SW480 (cell line): Measurements from ENCODE around the gene CFAP43.
A peak's percentile ranks its signal among the peaks of the same experiment; 100 is the strongest.

Experiments
- DNase-seq: peaks from one replicate; pipeline ENCODE4 v3.0.0-alpha.2; 2016; ENCODE audit warnings: low spot score

Gene CFAP43

GRCh38 chr10:104128214-104128613 lies 104.0 kb downstream of the CFAP43 start:
- no peak for DNase-seq

DNA sequence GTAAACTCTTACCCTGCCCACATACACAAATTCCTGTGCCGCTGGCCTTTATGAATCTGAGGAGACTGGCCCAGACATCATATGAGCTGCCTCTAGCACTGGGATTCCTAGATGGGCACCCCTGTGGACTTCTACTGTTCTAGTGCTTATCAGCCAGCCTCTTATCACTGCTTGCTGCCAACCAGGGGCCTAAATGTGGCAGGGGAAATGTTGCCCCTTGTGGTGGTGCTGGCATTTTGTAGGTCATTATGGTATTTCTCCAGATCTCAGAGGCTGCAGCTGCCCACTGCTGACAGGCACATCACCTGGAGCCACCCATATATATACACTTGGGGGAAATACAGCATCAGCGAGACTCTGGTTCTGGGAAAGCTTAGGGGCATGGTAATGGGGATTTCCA lies 104.8 kb downstream of the CFAP43 start:
- DNase-seq: peak; percentile 37

- no peak for DNase-seq
These were observed 108.8 kb downstream of the CFAP43 start for GRCh38 chr10:104123397-104123796.

GRCh38 chr10:104122225-104123107 lies 109.7 kb downstream of the CFAP43 start:
- peak; percentile 58 for DNase-seq

DNA sequence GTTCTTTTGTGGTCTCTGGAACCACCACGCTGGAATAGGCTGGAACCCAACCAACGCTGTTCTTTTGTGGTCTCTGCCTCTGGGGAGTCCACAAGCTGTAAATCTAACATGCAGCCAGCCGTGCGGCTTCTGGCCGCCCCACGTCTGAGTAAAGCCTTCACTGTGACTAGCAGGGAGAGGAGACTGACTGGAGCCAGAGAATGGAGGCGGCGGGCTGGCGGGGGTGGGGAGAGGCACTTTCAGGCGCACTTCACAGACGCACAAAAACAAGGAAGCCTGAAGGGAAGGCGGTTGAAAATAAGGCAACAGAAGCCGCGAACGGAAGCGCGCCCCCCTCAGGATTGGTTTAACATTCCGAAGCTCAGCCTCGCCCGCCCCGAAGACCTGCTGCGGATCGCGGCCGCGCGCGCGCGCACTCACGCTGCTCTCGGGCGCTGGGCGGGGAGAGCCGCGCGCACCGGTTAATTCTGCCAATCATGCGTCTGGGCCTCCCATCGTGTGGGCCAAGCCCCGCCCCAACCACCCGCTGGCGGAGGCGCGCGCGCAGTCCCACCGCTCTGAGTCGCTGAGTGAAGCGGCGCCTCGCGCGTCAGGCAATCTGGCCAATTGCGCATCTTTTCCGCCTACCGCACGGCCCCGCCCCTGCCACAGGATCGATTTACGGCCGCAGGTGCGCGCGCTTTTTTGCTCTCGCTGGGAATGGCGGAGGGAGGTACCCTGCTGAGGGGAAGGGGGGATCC lies 110.5 kb downstream of the CFAP43 start, which contains the start of gene SFR1:
Gene SFR1, plus strand, starts transcription at position 687 of the 740 bp plus-strand sequence. Its CDS starts 13 bp downstream, at position 700.
- DNase-seq: peak; percentile 96

- peak; percentile 92 for DNase-seq
These were observed 111.2 kb downstream of the CFAP43 start for GRCh38 chr10:104120903-104121484.

GRCh38 chr10:104120512-104120902 lies 111.7 kb downstream of the CFAP43 start:
- no peak for DNase-seq

GRCh38 chr10:104119996-104120395 lies 112.2 kb downstream of the CFAP43 start:
- DNase-seq: no peak

DNA sequence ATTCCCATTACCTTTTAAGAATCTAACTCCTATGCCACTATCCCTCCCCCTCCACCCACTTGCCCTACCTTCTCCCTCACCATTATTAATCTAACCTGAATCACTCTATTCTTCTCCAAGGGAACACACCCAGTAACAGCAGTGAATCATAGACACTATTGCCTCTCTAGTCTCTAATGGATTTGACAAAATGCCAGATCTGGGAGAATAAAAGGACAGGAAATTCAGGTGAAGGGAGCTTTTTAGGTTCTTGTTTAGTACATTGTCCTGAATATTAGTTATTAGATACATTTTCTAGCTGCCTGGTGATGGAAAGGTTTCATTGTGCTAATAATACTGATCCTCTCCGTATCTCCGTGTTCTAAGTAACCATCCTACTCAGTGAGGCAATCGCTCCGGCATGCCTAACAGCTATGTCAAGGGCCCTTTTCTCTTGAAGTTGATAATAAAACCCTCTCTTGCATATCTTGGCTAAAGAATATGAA lies 114.3 kb downstream of the CFAP43 start:
- peak; percentile 91 for DNase-seq

DNA sequence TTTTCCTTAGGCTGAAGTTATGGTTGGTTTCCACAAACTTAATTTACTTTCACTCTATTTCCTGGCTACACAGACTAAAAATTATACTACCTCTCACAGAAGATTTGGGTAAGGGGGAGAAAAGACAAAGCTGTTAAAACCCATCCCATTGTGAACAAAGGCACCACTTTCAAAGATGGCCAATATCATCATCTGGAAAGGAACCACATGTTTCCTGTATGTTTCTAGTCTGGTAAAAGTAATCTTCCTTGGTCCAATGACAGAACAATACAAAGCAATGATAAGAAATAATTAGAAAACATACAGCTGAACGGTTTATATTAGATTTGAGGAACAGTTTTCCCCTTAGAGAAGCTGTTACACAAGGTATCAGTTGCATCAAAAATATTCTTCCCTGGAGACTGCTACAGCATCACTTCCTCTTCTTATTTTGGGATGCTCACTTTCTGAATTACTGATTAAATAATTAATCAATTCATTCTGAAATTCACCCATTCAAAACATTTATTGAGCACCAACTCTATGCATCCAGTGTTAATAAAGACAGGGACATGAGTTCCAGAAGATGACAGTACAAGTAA lies 118.7 kb downstream of the CFAP43 start:
- no peak for DNase-seq

GRCh38 chr10:104109908-104110662 lies 122.1 kb downstream of the CFAP43 start:
- peak; percentile 34 for DNase-seq

GRCh38 chr10:104104926-104105325 lies 127.2 kb downstream of the CFAP43 start:
- no peak for DNase-seq

- DNase-seq: no peak
These were observed 127.7 kb downstream of the CFAP43 start for GRCh38 chr10:104104418-104104817.

DNA sequence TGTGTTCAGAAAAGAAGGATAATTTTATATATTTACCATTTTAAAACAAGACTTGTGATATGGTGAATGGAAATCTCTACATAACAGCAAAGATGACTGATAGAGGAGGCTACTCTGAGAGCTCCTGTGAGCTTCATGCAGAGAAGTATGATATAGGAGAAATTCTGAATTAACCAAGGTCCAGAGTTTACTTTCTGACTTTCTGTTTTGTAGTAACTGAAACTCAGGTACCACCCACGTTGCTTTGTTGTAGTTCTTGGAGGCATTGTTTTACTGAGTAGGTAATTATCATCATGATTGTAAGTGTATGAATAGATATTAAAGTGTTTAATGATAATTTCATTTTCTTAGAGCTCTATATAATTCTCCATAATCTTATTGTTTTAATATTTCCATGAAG lies 128.2 kb downstream of the CFAP43 start:
- no peak for DNase-seq

DNA sequence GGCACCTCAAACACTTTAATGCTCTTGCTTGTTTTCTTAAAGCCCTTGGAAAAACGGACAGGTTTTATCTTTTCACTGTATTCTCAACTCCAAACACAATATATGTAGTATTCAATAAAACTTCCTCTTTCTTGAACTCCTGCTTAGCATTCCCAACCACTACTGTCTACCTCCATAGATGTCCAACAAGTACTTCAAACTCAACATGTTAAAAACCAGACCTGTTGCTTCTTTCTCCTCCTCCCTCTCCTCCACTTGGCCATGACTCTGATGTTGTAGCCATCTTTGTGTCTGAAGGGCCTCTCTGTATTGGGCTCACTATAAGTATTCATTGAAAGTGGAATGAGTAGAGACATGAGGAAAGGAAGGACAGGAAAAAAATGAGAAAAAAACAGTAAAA lies 130.3 kb downstream of the CFAP43 start:
- DNase-seq: no peak

DNA sequence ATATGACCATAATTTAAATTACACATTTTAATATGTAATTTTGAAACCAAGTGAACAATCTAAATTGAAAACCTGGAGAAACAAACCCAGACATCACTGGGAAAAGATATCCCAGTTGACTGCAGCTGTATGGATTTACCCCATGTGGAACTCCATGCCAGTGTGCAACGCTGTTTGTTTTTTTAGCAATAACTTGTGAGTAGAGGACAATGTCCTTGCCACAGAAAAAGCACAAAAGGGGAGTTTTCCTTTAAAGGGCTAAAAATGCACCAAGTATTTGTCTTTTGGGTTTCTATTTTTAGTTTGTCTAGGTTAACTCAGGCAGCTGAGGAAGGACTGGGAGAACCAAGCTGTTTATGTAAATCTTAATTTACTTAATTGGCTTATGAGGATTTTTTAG lies 131.4 kb downstream of the CFAP43 start:
- DNase-seq: no peak

DNA sequence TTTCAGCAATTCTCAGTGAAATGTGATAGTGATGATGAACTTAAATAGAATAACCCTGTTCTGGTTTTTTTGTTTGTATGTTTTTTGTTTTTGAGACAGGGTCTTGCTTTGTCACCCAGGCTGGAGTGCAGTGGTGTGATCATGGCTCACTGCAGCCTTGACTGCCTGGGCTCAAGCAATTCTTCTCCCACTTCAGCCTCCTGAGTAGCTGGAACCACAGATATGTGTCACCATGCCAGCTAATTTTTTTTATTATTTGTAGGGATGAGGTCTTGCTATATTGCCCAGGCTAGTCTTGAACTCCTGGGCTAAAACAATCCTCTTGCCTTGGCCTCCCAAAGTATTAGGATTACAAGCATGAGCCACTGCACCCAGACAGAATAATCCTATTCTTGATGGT lies 132.2 kb downstream of the CFAP43 start:
- DNase-seq: no peak

DNA sequence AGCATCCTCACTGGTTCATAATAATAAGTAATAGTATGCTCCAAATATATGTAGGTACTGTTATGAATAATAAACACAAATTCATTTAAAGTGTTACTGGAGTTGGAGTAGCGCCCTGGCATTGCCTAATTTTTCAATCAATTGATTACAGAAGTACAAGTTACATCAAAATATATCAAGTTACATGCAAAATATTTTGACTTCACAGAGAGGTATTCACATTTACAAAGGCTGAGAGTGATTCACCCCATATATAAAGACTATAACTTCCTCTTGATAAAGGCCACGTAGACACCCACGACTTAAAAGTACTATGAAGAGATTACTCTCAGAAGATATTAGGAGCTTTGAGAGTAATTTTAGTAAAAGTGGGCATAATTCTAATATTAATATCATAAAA lies 132.9 kb downstream of the CFAP43 start:
- DNase-seq: no peak

- DNase-seq: no peak
These were observed 133.7 kb downstream of the CFAP43 start for GRCh38 chr10:104098358-104098925.

DNA sequence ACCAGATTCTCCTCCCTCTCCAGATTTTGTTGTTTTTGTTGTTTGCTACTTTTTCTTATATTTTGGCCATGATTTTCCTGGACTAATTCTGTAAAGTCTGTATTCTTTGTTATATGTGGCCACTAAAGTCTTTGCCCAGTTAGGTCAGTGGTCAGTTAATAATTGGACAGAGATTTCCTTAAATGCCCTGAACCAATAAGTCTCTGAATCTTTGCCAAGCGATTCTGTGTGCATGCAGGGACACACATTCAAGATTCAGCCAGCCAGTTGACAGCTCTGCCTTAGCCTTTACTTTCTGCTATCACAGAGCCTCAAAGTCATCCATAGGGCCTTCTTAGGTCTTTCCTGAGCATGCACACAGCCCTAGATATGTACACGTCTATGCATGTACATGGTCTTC lies 135.5 kb downstream of the CFAP43 start:
- DNase-seq: no peak

DNA sequence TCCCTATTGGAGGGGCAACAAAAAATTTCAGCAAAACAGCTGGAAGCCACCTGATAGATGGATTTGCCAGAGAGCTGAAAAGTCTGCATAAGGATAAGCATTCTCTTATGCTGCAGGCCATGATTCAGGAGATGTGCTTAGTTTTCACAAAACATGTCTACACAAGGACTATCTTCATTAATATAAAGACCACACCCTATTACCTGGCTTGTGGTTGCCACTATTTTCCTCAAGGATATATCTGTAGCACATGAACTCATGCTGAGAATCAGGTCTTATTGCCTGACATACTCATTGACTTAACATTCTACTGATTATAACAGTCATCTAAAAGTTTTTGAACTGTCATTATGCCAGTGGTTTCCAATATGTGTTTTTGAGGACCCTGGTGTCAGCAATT lies 139.4 kb downstream of the CFAP43 start:
- no peak for DNase-seq
